ENCODE data around the gene CHSY1.

Gene CHSY1

GRCh38 chr15:101264911-101265641 is 13.2 kb upstream of the CHSY1 start:
- no peak overlapping the region for H3K4me3 ChIP-seq (replicated peaks; ENCODE audit: low read depth, low read length)
- no peak for TF ChIP-seq CTCF (IDR thresholded peaks at IDR 0.05; ENCODE audit: insufficient read depth, low read length, poor library complexity, severe bottlenecking)
- peak; percentile 44 for DNase-seq (ENCODE audit: extremely low read depth, insufficient read length)
- H3K27me3 ChIP-seq (replicated peaks; ENCODE audit: control insufficient read depth, insufficient read depth, low read length): no peaks in the 10 kb centered on the region
- peaks cover 7% of the 10 kb centered on the region for H3K36me3 ChIP-seq (ENCODE audit: control insufficient read depth, insufficient read depth, low read length)

GRCh38 chr15:101264011-101264410 is 12.2 kb upstream of the CHSY1 start:
- no peak overlapping the region for H3K4me3 ChIP-seq (replicated peaks; ENCODE audit: low read depth, low read length)
- peak; percentile 30 for DNase-seq (ENCODE audit: extremely low read depth, insufficient read length)
- no peak for TF ChIP-seq CTCF (IDR thresholded peaks at IDR 0.05; ENCODE audit: insufficient read depth, low read length, poor library complexity, severe bottlenecking)

GRCh38 chr15:101262551-101262950 is 10.7 kb upstream of the CHSY1 start:
- DNase-seq (ENCODE audit: extremely low read depth, insufficient read length): no peak
- TF ChIP-seq CTCF (IDR thresholded peaks at IDR 0.05; ENCODE audit: insufficient read depth, low read length, poor library complexity, severe bottlenecking): no peak
- Histone ChIP-seq H3K36me3 (ENCODE audit: control insufficient read depth, insufficient read depth, low read length) (no peaks in the 10 kb centered on the region), H3K27me3 (replicated peaks; ENCODE audit: control insufficient read depth, insufficient read depth, low read length) (no peaks in the 10 kb centered on the region), H3K4me3 (replicated peaks; ENCODE audit: low read depth, low read length) (no peak overlapping the region)

More at GRCh38 chr15:101264011-101264410, 12.2 kb upstream of the CHSY1 start:
- peaks cover 2% of the 10 kb centered on the region; the same call in 1 of the 2 replicates for H3K36me3 ChIP-seq (ENCODE audit: control insufficient read depth, insufficient read depth, low read length)
- no peaks in the 10 kb centered on the region for H3K27me3 ChIP-seq (replicated peaks; ENCODE audit: control insufficient read depth, insufficient read depth, low read length)

GRCh38 chr15:101258238-101259144 is 6.6 kb upstream of the CHSY1 start:
- TF ChIP-seq CTCF (IDR thresholded peaks at IDR 0.05; ENCODE audit: insufficient read depth, low read length, poor library complexity, severe bottlenecking): peak; percentile 75
- no peak for DNase-seq (ENCODE audit: extremely low read depth, insufficient read length)
- Histone ChIP-seq H3K27me3 (replicated peaks; ENCODE audit: control insufficient read depth, insufficient read depth, low read length) (no peaks in the 10 kb centered on the region), H3K4me3 (replicated peaks; ENCODE audit: low read depth, low read length) (no peak overlapping the region), H3K36me3 (ENCODE audit: control insufficient read depth, insufficient read depth, low read length) (no peaks in the 10 kb centered on the region)

- Histone ChIP-seq H3K4me3 (replicated peaks; ENCODE audit: low read depth, low read length) (no peak overlapping the region), H3K36me3 (ENCODE audit: control insufficient read depth, insufficient read depth, low read length) (no peaks in the 10 kb centered on the region), H3K27me3 (replicated peaks; ENCODE audit: control insufficient read depth, insufficient read depth, low read length) (no peaks in the 10 kb centered on the region)
- no peak for DNase-seq (ENCODE audit: extremely low read depth, insufficient read length)
- peak; percentile 77 for TF ChIP-seq CTCF (IDR thresholded peaks at IDR 0.05; ENCODE audit: insufficient read depth, low read length, poor library complexity, severe bottlenecking)
These were observed 4.9 kb upstream of the CHSY1 start for GRCh38 chr15:101256757-101257156.
